WTC11 (cell line): ENCODE measurements around the gene APPBP2.

Source experiments
- E2F4 ChIP-seq: sonication (generic); formaldehyde crosslinking; IDR thresholded peaks from 2 replicates; pipeline ENCODE4 v1.8.1; 2022; ENCODE audit warnings: low read depth, mild to moderate bottlenecking, moderate library complexity, missing genetic modification reagents, borderline replicate concordance
- FOXJ3 ChIP-seq: sonication (generic); formaldehyde crosslinking; IDR thresholded peaks from 2 replicates; pipeline ENCODE4 v1.9.0; 2021; ENCODE audit warnings: missing genetic modification reagents, mild to moderate bottlenecking, borderline replicate concordance
- FOXP1 ChIP-seq: sonication (generic); formaldehyde crosslinking; IDR thresholded peaks from 2 replicates; pipeline ENCODE4 v1.8.0; 2022; ENCODE audit warnings: missing genetic modification reagents, mild to moderate bottlenecking, moderate library complexity, borderline replicate concordance
- FOXP4 ChIP-seq: sonication (generic); formaldehyde crosslinking; IDR thresholded peaks from 2 replicates; pipeline ENCODE4 v1.8.0; 2022; ENCODE audit warnings: mild to moderate bottlenecking, missing genetic modification reagents
- MLX ChIP-seq: sonication (generic); formaldehyde crosslinking; IDR thresholded peaks from 2 replicates; pipeline ENCODE4 v1.8.1; 2023; ENCODE audit warnings: mild to moderate bottlenecking, missing genetic modification reagents, moderate library complexity
- SMAD4 ChIP-seq: sonication (generic); formaldehyde crosslinking; IDR thresholded peaks from 2 replicates; pipeline ENCODE4 v1.8.0; 2022; ENCODE audit warnings: mild to moderate bottlenecking, missing genetic modification reagents
- SP1 ChIP-seq: sonication (generic); formaldehyde crosslinking; conservative IDR thresholded peaks from 2 replicates; pipeline ENCODE4 v1.8.1; 2022; ENCODE audit warnings: missing genetic modification reagents
- ZNF512 ChIP-seq: sonication (generic); formaldehyde crosslinking; IDR thresholded peaks from 2 replicates; pipeline ENCODE4 v1.8.1; 2022; ENCODE audit warnings: missing genetic modification reagents, borderline replicate concordance
- TF ChIP-seq, protein P1 (sequence below): sonication (generic); formaldehyde crosslinking; IDR thresholded peaks from 2 replicates; pipeline ENCODE4 v1.8.0; 2022; ENCODE audit warnings: mild to moderate bottlenecking, missing genetic modification reagents
- TF ChIP-seq, protein P2 (sequence below): fragments of 200-600 bp; IDR thresholded peaks from 2 replicates; pipeline ENCODE4 v1.8.0; 2022; ENCODE audit warnings: antibody characterized with exemption
- TF ChIP-seq, protein P3 (sequence below): sonication (generic); formaldehyde crosslinking; IDR thresholded peaks from 2 replicates; pipeline ENCODE4 v1.8.1; 2023; ENCODE audit warnings: mild to moderate bottlenecking, missing genetic modification reagents
- TF ChIP-seq, protein P4 (sequence below): sonication (generic); formaldehyde crosslinking; conservative IDR thresholded peaks from 2 replicates; pipeline ENCODE4 v1.8.1; 2022; ENCODE audit warnings: mild to moderate bottlenecking, missing genetic modification reagents

- TF ChIP-seq, protein P1, sequence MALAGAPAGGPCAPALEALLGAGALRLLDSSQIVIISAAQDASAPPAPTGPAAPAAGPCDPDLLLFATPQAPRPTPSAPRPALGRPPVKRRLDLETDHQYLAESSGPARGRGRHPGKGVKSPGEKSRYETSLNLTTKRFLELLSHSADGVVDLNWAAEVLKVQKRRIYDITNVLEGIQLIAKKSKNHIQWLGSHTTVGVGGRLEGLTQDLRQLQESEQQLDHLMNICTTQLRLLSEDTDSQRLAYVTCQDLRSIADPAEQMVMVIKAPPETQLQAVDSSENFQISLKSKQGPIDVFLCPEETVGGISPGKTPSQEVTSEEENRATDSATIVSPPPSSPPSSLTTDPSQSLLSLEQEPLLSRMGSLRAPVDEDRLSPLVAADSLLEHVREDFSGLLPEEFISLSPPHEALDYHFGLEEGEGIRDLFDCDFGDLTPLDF (CRISPR knock-in tag) = no peak
- TF ChIP-seq, protein P2, sequence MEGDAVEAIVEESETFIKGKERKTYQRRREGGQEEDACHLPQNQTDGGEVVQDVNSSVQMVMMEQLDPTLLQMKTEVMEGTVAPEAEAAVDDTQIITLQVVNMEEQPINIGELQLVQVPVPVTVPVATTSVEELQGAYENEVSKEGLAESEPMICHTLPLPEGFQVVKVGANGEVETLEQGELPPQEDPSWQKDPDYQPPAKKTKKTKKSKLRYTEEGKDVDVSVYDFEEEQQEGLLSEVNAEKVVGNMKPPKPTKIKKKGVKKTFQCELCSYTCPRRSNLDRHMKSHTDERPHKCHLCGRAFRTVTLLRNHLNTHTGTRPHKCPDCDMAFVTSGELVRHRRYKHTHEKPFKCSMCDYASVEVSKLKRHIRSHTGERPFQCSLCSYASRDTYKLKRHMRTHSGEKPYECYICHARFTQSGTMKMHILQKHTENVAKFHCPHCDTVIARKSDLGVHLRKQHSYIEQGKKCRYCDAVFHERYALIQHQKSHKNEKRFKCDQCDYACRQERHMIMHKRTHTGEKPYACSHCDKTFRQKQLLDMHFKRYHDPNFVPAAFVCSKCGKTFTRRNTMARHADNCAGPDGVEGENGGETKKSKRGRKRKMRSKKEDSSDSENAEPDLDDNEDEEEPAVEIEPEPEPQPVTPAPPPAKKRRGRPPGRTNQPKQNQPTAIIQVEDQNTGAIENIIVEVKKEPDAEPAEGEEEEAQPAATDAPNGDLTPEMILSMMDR = no peak
- TF ChIP-seq SMAD4 (CRISPR knock-in tag) (no peak), FOXP4 (CRISPR knock-in tag) (no peak), FOXJ3 (CRISPR knock-in tag) (no peak), SP1 (CRISPR knock-in tag) (no peak), FOXP1 (no peak), ZNF512 (no peak), MLX (CRISPR knock-in tag) (no peak), E2F4 (no peak)
- TF ChIP-seq, protein P3, sequence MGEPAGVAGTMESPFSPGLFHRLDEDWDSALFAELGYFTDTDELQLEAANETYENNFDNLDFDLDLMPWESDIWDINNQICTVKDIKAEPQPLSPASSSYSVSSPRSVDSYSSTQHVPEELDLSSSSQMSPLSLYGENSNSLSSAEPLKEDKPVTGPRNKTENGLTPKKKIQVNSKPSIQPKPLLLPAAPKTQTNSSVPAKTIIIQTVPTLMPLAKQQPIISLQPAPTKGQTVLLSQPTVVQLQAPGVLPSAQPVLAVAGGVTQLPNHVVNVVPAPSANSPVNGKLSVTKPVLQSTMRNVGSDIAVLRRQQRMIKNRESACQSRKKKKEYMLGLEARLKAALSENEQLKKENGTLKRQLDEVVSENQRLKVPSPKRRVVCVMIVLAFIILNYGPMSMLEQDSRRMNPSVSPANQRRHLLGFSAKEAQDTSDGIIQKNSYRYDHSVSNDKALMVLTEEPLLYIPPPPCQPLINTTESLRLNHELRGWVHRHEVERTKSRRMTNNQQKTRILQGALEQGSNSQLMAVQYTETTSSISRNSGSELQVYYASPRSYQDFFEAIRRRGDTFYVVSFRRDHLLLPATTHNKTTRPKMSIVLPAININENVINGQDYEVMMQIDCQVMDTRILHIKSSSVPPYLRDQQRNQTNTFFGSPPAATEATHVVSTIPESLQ = no peak
- TF ChIP-seq, protein P4, sequence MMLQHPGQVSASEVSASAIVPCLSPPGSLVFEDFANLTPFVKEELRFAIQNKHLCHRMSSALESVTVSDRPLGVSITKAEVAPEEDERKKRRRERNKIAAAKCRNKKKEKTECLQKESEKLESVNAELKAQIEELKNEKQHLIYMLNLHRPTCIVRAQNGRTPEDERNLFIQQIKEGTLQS (CRISPR knock-in tag) = no peak
Observed at GRCh38 chr17:60425626-60426025, 100.4 kb downstream of the APPBP2 start.
